Breast epithelium (tissue), 4 donors: ENCODE measurements around the gene MESD. TPM values are rescaled to one million over a fixed set of nuclear protein-coding genes. Genes with fewer than 3 reads are reported as not detected.
A peak's percentile ranks its signal among the peaks of the same experiment; 100 is the strongest.

Source experiments
- DNase-seq, 2 donors: peaks; one replicate each; pipeline ENCODE4 v3.0.0-alpha.2; 2019; ENCODE audit warnings: low spot score in 2 of 2
- H3K27ac ChIP-seq, 2 donors: fragments of 200-600 bp; sonication (generic) in 1 of 2; one replicate each; pipeline ENCODE4 v1.5.1; 2016 to 2019; ENCODE audit warnings: mild to moderate bottlenecking in 1 of 2
- H3K27me3 ChIP-seq, 2 donors: fragments of 200-600 bp; sonication (generic) in 1 of 2; one replicate each; pipeline versions ENCODE4 v1.5.1 to v1.6.0; 2017 to 2019; ENCODE audit warnings: control low read depth in 1 of 2, mild to moderate bottlenecking in 1 of 2
- H3K36me3 ChIP-seq: fragments of 200-600 bp; one replicate; pipeline ENCODE4 v1.5.1; 2019
- H3K4me1 ChIP-seq, 2 donors: fragments of 200-600 bp; sonication (generic); one replicate each; pipeline ENCODE4 v1.5.1; 2016 to 2019; ENCODE audit warnings: control low read depth in 1 of 2
- H3K4me3 ChIP-seq, 3 donors: fragments of 200-600 bp; sonication (generic); 1 replicate in 2 of 3; 2 replicates in 1 of 3; pipeline ENCODE4 v1.5.1; 2016 to 2019; ENCODE audit warnings: mild to moderate bottlenecking in 3 of 3, moderate library complexity in 2 of 3
- H3K9me3 ChIP-seq, 2 donors: fragments of 200-600 bp; sonication (generic) in 1 of 2; one replicate each; pipeline ENCODE4 v1.5.1; 2016 to 2019; ENCODE audit warnings: control low read depth in 1 of 2
- CTCF ChIP-seq, 3 donors: fragments of 450-650 bp; IDR thresholded peaks; one replicate each; pipeline ENCODE4 v1.5.1; 2016 to 2017; ENCODE audit warnings: antibody characterized with exemption in 3 of 3, mild to moderate bottlenecking in 3 of 3, moderate library complexity in 3 of 3
- POLR2A ChIP-seq: fragments of 450-650 bp; IDR thresholded peaks from one replicate; pipeline ENCODE4 v1.6.1; 2016; ENCODE audit warnings: antibody characterized with exemption, mild to moderate bottlenecking, moderate library complexity
- POLR2AphosphoS5 ChIP-seq, 3 donors: sonication (generic); formaldehyde crosslinking; IDR thresholded peaks; one replicate each; pipeline ENCODE4 v1.6.1; 2017; ENCODE audit warnings: antibody characterized with exemption in 3 of 3
- intact Hi-C: fragments of 100-400 bp; cut with DNase I; formaldehyde crosslinking; loops from one replicate; pipeline ENCODE4 v1.15.1; 2023; ENCODE audit warnings: low total_unique reads
- total RNA-seq, 3 donors: library from RNA; depleted of rRNA; stranded (reverse); fragments of >200 nt; gene quantifications; one replicate each; pipeline ENCODE4 v1.1.0, GENCODE V29; 2016

MESD gene
- total RNA-seq, 3 donors from 2014 or later = 17.1 to 32.9 (median 27.2) TPM

GRCh38 chr15:81025721-81026370 is 36.2 kb upstream of the MESD start:
- no peaks in the 10 kb centered on the region for H3K4me1 ChIP-seq
- no peaks in the 10 kb centered on the region for H3K36me3 ChIP-seq
- intact Hi-C loops = no loop called here
- H3K9me3 ChIP-seq = no peaks in the 10 kb centered on the region
- H3K27me3 ChIP-seq = no peaks in the 10 kb centered on the region
- TF ChIP-seq POLR2AphosphoS5 (IDR thresholded peaks at IDR 0.05) = no peak
- TF ChIP-seq POLR2A = no peak
- no peak for TF ChIP-seq CTCF (IDR thresholded peaks at IDR 0.05)
- DNase-seq = no peak
- no peak overlapping the region for H3K4me3 ChIP-seq
- H3K27ac ChIP-seq = peak overlapping the region in 1 of 2 donors; percentile 15

GRCh38 chr15:81024936-81025335 is 35.3 kb upstream of the MESD start:
- no peak overlapping the region for H3K4me3 ChIP-seq
- TF ChIP-seq POLR2AphosphoS5 (IDR thresholded peaks at IDR 0.05) (no peak), POLR2A (no peak), CTCF (IDR thresholded peaks at IDR 0.05) (no peak)
- intact Hi-C loops = no loop called here
- H3K27me3 ChIP-seq = no peaks in the 10 kb centered on the region
- no peaks in the 10 kb centered on the region for H3K9me3 ChIP-seq
- no peak for DNase-seq
- H3K4me1 ChIP-seq = no peaks in the 10 kb centered on the region
- no peaks in the 10 kb centered on the region for H3K36me3 ChIP-seq
- peak overlapping the region in 1 of 2 donors; percentile 15 for H3K27ac ChIP-seq

- TF ChIP-seq CTCF (IDR thresholded peaks at IDR 0.05) = no peak
- TF ChIP-seq POLR2A = no peak
- no peak for TF ChIP-seq POLR2AphosphoS5 (IDR thresholded peaks at IDR 0.05)
- Histone ChIP-seq H3K4me1 (no peaks in the 10 kb centered on the region), H3K4me3 (no peak overlapping the region), H3K36me3 (no peaks in the 10 kb centered on the region), H3K27ac (peak overlapping the region; percentile 33 to 82), H3K9me3 (no peaks in the 10 kb centered on the region), H3K27me3 (no peaks in the 10 kb centered on the region)
- intact Hi-C loops = no loop called here
- DNase-seq = no peak
These were observed 34.8 kb upstream of the MESD start for GRCh38 chr15:81024265-81024872.

GRCh38 chr15:81023483-81024264 is 34.1 kb upstream of the MESD start:
- no peak for DNase-seq
- Histone ChIP-seq H3K27me3 (no peaks in the 10 kb centered on the region), H3K36me3 (no peaks in the 10 kb centered on the region), H3K27ac (peak overlapping the region; percentile 33 to 82), H3K4me1 (no peaks in the 10 kb centered on the region), H3K9me3 (no peaks in the 10 kb centered on the region), H3K4me3 (no peak overlapping the region)
- intact Hi-C loops = no loop called here
- TF ChIP-seq CTCF (IDR thresholded peaks at IDR 0.05) = no peak
- no peak for TF ChIP-seq POLR2A
- TF ChIP-seq POLR2AphosphoS5 (IDR thresholded peaks at IDR 0.05) = peak in 2 of 3 donors; percentile 15 to 90

GRCh38 chr15:81021321-81021720 is 31.7 kb upstream of the MESD start:
- H3K4me1 ChIP-seq = no peaks in the 10 kb centered on the region
- H3K9me3 ChIP-seq = no peaks in the 10 kb centered on the region
- no peaks in the 10 kb centered on the region for H3K27me3 ChIP-seq
- H3K4me3 ChIP-seq = no peak overlapping the region
- TF ChIP-seq POLR2A (no peak), POLR2AphosphoS5 (IDR thresholded peaks at IDR 0.05) (no peak), CTCF (IDR thresholded peaks at IDR 0.05) (no peak)
- no peak overlapping the region for H3K27ac ChIP-seq
- intact Hi-C loops = no loop called here
- no peak for DNase-seq
- no peaks in the 10 kb centered on the region for H3K36me3 ChIP-seq
